Measurements from ENCODE around the gene MTUS2.
A peak's percentile ranks its signal among the peaks of the same experiment; 100 is the strongest.

Gene MTUS2

GRCh38 chr13:28859717-28860116 is 39.6 kb downstream of the MTUS2 start:
- DNase-seq, result peak in 1 of 2 donors; percentile 13

- DNase-seq, result no peak
Measured at GRCh38 chr13:28864544-28864943, 44.4 kb downstream of the MTUS2 start.

GRCh38 chr13:28865149-28865744 is 45.1 kb downstream of the MTUS2 start:
- no peak for DNase-seq

- DNase-seq, result no peak
Measured at GRCh38 chr13:28865951-28866350, 45.8 kb downstream of the MTUS2 start.

GRCh38 chr13:28866932-28867331 is 46.8 kb downstream of the MTUS2 start:
- DNase-seq, result no peak

GRCh38 chr13:28867564-28867963 is 47.4 kb downstream of the MTUS2 start:
- DNase-seq, result no peak

GRCh38 chr13:28872427-28873176 is 52.5 kb downstream of the MTUS2 start:
- no peak for DNase-seq

GRCh38 chr13:28875846-28876615 is 55.9 kb downstream of the MTUS2 start:
- no peak for DNase-seq

- DNase-seq, result no peak
Measured at GRCh38 chr13:28877408-28877807, 57.3 kb downstream of the MTUS2 start.

GRCh38 chr13:28885181-28885580 is 65.0 kb downstream of the MTUS2 start:
- DNase-seq, result no peak

GRCh38 chr13:28889086-28889732 is 69.1 kb downstream of the MTUS2 start:
- no peak for DNase-seq

- DNase-seq, result no peak
Measured at GRCh38 chr13:28890712-28891111, 70.6 kb downstream of the MTUS2 start.

- DNase-seq, result no peak
Measured at GRCh38 chr13:28918030-28918429, 97.9 kb downstream of the MTUS2 start.

- DNase-seq, result no peak
Measured at GRCh38 chr13:28922341-28922740, 102.2 kb downstream of the MTUS2 start.

GRCh38 chr13:28935104-28935503 is 115.0 kb downstream of the MTUS2 start:
- no peak for DNase-seq

- DNase-seq, result no peak
Measured at GRCh38 chr13:28942906-28943305, 122.8 kb downstream of the MTUS2 start.

- no peak for DNase-seq
Measured at GRCh38 chr13:28953714-28954418, 133.7 kb downstream of the MTUS2 start.

- no peak for DNase-seq
Measured at GRCh38 chr13:28954419-28954725, 134.2 kb downstream of the MTUS2 start.

- DNase-seq, result no peak
Measured at GRCh38 chr13:28954810-28955209, 134.7 kb downstream of the MTUS2 start.

GRCh38 chr13:28955264-28955966 is 135.3 kb downstream of the MTUS2 start:
- no peak for DNase-seq

- DNase-seq, result no peak
Measured at GRCh38 chr13:28958018-28958417, 137.9 kb downstream of the MTUS2 start.

- no peak for DNase-seq
Measured at GRCh38 chr13:28958441-28958840, 138.3 kb downstream of the MTUS2 start.

Data from hippocampal formation (tissue), 2 donors.